Liver (tissue), 9 donors: Measurements from ENCODE around the gene ALG1. TPM values are rescaled to one million over a fixed set of nuclear protein-coding genes. Genes with fewer than 3 reads are reported as not detected.

Experiments used
- DNase-seq: peaks from one replicate; pipeline ENCODE4 v3.0.0-alpha.2; 2017; ENCODE audit warnings: low spot score
- H3K27ac ChIP-seq, 2 donors: one replicate each; pipeline ENCODE4 v1.7.0; 2013; ENCODE audit warnings: inconsistent platforms in 2 of 2, low read length in 2 of 2, control low read depth in 1 of 2, low read depth in 1 of 2, mild to moderate bottlenecking in 1 of 2
- H3K27me3 ChIP-seq, 4 donors: one replicate each; pipeline versions ENCODE4 v1.6.1 to v1.7.0; 2013; ENCODE audit warnings: low read length in 3 of 4, inconsistent platforms in 1 of 4, mild to moderate bottlenecking in 1 of 4, moderate library complexity in 1 of 4; ENCODE audit not compliant: control insufficient read depth in 4 of 4, insufficient read depth in 4 of 4
- H3K36me3 ChIP-seq, 4 donors: one replicate each; pipeline versions ENCODE4 v1.6.1 to v1.7.0; 2013; ENCODE audit warnings: low read length in 3 of 4, mild to moderate bottlenecking in 3 of 4, low read depth in 1 of 4, moderate library complexity in 1 of 4; ENCODE audit not compliant: control insufficient read depth in 4 of 4, insufficient read depth in 3 of 4
- H3K4me1 ChIP-seq, 4 donors: one replicate each; pipeline versions ENCODE4 v1.6.1 to v1.7.0; 2013; ENCODE audit warnings: low read length in 3 of 4, mild to moderate bottlenecking in 3 of 4, moderate library complexity in 1 of 4; ENCODE audit not compliant: control insufficient read depth in 4 of 4, insufficient read depth in 4 of 4
- H3K4me3 ChIP-seq, 3 donors: one replicate each; pipeline versions ENCODE4 v1.6.1 to v1.7.0; 2013; ENCODE audit warnings: low read length in 3 of 3, control low read depth in 1 of 3, low read depth in 1 of 3, mild to moderate bottlenecking in 1 of 3
- H3K9ac ChIP-seq, 2 donors: one replicate each; pipeline ENCODE4 v1.7.0; 2013; ENCODE audit warnings: low read length in 2 of 2, mild to moderate bottlenecking in 2 of 2, moderate library complexity in 2 of 2, control low read depth in 1 of 2, low read depth in 1 of 2
- H3K9me3 ChIP-seq, 4 donors: one replicate each; pipeline versions ENCODE4 v1.6.1 to v1.7.0; 2013; ENCODE audit warnings: low read length in 3 of 4; ENCODE audit not compliant: control insufficient read depth in 4 of 4
- EGR1 ChIP-seq, 2 donors: IDR thresholded peaks; 2 replicates each; pipeline ENCODE4 v1.6.1; 2016 to 2018; ENCODE audit warnings: antibody characterized with exemption in 2 of 2, low read depth in 2 of 2
- FOXA1 ChIP-seq: IDR thresholded peaks from 2 replicates; pipeline ENCODE4 v1.6.1; 2016; ENCODE audit warnings: antibody characterized with exemption
- FOXA2 ChIP-seq: IDR thresholded peaks from 2 replicates; pipeline ENCODE4 v1.6.1; 2016; ENCODE audit warnings: antibody characterized with exemption
- GABPA ChIP-seq, 2 donors: IDR thresholded peaks in 1 of 2; conservative IDR thresholded peaks in 1 of 2; 2 replicates each; pipeline ENCODE4 v1.6.1; 2016; ENCODE audit warnings: antibody characterized with exemption in 2 of 2, mild to moderate bottlenecking in 1 of 2, moderate library complexity in 1 of 2
- HNF4A ChIP-seq, 2 donors: conservative IDR thresholded peaks; 2 replicates each; pipeline ENCODE4 v1.6.1; 2016; ENCODE audit warnings: antibody characterized with exemption in 2 of 2, mild to moderate bottlenecking in 2 of 2
- HNF4G ChIP-seq: IDR thresholded peaks from 2 replicates; pipeline ENCODE4 v1.6.1; 2016; ENCODE audit warnings: antibody characterized with exemption
- JUND ChIP-seq, 2 donors: IDR thresholded peaks; 2 replicates each; pipeline ENCODE4 v1.6.1; 2016; ENCODE audit warnings: antibody characterized with exemption in 2 of 2
- MAX ChIP-seq: IDR thresholded peaks from 2 replicates; pipeline ENCODE4 v1.6.1; 2016; ENCODE audit warnings: antibody characterized with exemption
- NR2F2 ChIP-seq: IDR thresholded peaks from 2 replicates; pipeline ENCODE4 v1.6.1; 2016; ENCODE audit warnings: antibody characterized with exemption
- RAD21 ChIP-seq, 2 donors: IDR thresholded peaks; 2 replicates each; pipeline ENCODE4 v1.6.1; 2016; ENCODE audit warnings: antibody characterized with exemption in 2 of 2, mild to moderate bottlenecking in 2 of 2
- RXRA ChIP-seq, 2 donors: IDR thresholded peaks; 2 replicates each; pipeline ENCODE4 v1.6.1; 2017 to 2018; ENCODE audit warnings: antibody characterized with exemption in 2 of 2, mild to moderate bottlenecking in 1 of 2
- SP1 ChIP-seq: IDR thresholded peaks from 2 replicates; pipeline ENCODE4 v1.6.1; 2018; ENCODE audit warnings: antibody characterized with exemption, mild to moderate bottlenecking
- TAF1 ChIP-seq: conservative IDR thresholded peaks from 2 replicates; pipeline ENCODE4 v1.6.1; 2016; ENCODE audit warnings: antibody characterized with exemption, mild to moderate bottlenecking
- YY1 ChIP-seq: IDR thresholded peaks from 2 replicates; pipeline ENCODE4 v1.6.1; 2016; ENCODE audit warnings: antibody characterized with exemption, mild to moderate bottlenecking
- WGBS: extraction: QIAGEN DNeasy Blood & Tissue Kit; methylation state at CpG from one replicate; pipeline ENCODE4 v1.1.7; 2013; 5-methylcytosine and 5-hydroxymethylcytosine counted together
- polyA plus RNA-seq, 2 donors: library from polyadenylated mRNA; stranded (reverse) in 1 of 2; unstranded in 1 of 2; fragments of 200-250 nt in 1 of 2; fragments of >200 nt in 1 of 2; fragmentation: Nextera tagmentation in 1 of 2; extraction: Ambion mirVana in 1 of 2; gene quantifications; one replicate each; pipeline versions ENCODE4 v1.2.1 to v1.2.3, GENCODE V29; 2013 to 2015
- total RNA-seq, 2 donors: library from RNA; depleted of rRNA; stranded (reverse); fragments of >200 nt; gene quantifications; one replicate each; pipeline ENCODE4 v1.2.3, GENCODE V29; 2014
- TF ChIP-seq, protein P1 (sequence below): IDR thresholded peaks from 2 replicates; pipeline ENCODE4 v1.6.1; 2016; ENCODE audit warnings: antibody characterized with exemption, mild to moderate bottlenecking
- TF ChIP-seq, protein P2 (sequence below): IDR thresholded peaks from 2 replicates; pipeline ENCODE4 v1.6.1; 2016; ENCODE audit warnings: antibody characterized with exemption
- TF ChIP-seq, protein P3 (sequence below): fragments of 150-350 bp; IDR thresholded peaks from 2 replicates; pipeline ENCODE4 v1.5.1; 2017; ENCODE audit warnings: improper control_type of control experiment, low read depth, low read length; ENCODE audit not compliant: missing input control
- TF ChIP-seq, protein P4 (sequence below): IDR thresholded peaks from 2 replicates; pipeline ENCODE4 v1.6.1; 2016; ENCODE audit warnings: antibody characterized with exemption
- donor health status: healthy.
- donor health status: healthy.
- donor health status: healthy.
- donor health status: healthy.
- donor health status: healthy.

Gene ALG1
- total and polyA plus RNA-seq, 4 donors: 18.9 to 25.4 (median 20.6) TPM

DNA sequence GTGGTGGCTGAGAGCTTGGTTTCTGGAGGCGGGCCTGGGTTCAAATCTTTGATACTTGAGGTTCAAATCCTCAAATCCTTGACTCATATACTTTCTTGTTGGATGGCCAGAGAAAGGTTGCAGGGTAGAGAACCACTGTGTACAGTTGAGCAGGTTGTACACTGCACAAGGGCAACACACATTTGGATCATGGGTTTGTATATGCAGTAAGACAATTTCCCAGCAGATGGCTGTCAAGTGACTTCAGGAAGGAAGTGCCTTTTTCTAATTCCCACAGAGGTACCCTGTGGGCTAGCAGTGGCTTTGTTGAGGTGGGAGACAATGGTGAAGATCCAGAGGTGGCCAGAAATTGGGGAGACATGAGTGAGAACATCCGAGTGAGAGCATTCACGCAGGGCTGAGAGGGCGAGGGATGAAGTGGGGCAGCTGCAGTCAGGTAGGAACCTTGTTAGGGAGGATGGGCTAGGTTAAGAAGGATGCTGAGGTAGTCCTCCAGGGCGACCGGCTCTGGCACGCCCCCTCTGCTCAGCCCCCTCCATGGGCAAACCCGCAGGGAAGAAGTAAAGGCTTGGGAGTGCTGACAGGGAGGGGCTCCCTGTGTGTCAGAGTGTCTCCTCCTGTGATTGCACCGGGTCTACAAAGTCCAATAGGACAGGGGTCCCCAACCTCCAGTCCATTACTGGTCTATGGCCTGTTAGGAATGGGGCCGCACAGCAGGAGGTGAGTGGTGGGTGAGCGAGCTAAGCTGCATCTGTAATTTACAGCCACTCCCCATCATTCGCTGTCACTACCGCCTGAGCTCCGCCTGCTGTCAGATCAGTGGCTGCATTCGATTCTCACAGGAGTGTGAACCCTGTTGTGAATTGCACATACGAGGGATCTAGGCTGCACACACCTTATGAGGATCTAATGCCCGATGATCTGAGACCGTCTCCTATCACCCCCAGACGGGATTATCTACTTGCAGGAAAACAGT, 8.6 kb upstream of the ALG1 start (continued):
- TF ChIP-seq HNF4A (conservative IDR thresholded peaks at IDR 0.05): no peak
- TF ChIP-seq YY1: no peak
- TF ChIP-seq RAD21 (IDR thresholded peaks at IDR 0.05): no peak
- TF ChIP-seq, protein P1, sequence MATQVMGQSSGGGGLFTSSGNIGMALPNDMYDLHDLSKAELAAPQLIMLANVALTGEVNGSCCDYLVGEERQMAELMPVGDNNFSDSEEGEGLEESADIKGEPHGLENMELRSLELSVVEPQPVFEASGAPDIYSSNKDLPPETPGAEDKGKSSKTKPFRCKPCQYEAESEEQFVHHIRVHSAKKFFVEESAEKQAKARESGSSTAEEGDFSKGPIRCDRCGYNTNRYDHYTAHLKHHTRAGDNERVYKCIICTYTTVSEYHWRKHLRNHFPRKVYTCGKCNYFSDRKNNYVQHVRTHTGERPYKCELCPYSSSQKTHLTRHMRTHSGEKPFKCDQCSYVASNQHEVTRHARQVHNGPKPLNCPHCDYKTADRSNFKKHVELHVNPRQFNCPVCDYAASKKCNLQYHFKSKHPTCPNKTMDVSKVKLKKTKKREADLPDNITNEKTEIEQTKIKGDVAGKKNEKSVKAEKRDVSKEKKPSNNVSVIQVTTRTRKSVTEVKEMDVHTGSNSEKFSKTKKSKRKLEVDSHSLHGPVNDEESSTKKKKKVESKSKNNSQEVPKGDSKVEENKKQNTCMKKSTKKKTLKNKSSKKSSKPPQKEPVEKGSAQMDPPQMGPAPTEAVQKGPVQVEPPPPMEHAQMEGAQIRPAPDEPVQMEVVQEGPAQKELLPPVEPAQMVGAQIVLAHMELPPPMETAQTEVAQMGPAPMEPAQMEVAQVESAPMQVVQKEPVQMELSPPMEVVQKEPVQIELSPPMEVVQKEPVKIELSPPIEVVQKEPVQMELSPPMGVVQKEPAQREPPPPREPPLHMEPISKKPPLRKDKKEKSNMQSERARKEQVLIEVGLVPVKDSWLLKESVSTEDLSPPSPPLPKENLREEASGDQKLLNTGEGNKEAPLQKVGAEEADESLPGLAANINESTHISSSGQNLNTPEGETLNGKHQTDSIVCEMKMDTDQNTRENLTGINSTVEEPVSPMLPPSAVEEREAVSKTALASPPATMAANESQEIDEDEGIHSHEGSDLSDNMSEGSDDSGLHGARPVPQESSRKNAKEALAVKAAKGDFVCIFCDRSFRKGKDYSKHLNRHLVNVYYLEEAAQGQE: no peak
- no peak for TF ChIP-seq EGR1 (IDR thresholded peaks at IDR 0.05; ENCODE audit: low read depth in 2 of 2)
- TF ChIP-seq SP1: no peak
- no peak for TF ChIP-seq HNF4G
- TF ChIP-seq FOXA2: no peak

DNA sequence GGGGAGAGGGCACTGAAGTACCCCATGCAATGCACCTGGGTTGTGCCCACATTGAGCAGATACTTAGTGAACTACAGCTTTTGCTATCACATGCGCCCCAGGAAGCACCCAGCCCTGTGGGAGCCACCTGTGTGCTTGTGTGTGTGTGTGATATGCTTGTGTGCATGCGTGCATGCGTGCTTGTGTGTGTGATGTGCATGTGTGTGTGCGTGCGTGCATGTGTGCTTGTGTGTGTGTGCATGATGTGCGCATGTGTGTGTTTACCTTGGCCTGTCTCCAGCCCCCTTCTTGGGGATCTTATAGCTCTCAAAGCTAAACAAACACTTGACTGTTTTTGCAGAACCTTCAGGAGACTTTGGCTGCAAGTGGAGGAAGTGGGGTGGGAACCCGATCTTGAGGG, 6.7 kb upstream of the ALG1 start:
- Histone ChIP-seq H3K9me3 (no peaks in the 10 kb centered on the region), H3K36me3 (no peaks in the 10 kb centered on the region), H3K27me3 (no peaks in the 10 kb centered on the region), H3K9ac (no peak overlapping the region), H3K4me3 (no peak overlapping the region), H3K4me1 (no peaks in the 10 kb centered on the region), H3K27ac (no peak overlapping the region)
- DNase-seq: no peak
- 78% methylated on average over 7 of the region's 7 CpGs for WGBS
- TF ChIP-seq, protein P2, sequence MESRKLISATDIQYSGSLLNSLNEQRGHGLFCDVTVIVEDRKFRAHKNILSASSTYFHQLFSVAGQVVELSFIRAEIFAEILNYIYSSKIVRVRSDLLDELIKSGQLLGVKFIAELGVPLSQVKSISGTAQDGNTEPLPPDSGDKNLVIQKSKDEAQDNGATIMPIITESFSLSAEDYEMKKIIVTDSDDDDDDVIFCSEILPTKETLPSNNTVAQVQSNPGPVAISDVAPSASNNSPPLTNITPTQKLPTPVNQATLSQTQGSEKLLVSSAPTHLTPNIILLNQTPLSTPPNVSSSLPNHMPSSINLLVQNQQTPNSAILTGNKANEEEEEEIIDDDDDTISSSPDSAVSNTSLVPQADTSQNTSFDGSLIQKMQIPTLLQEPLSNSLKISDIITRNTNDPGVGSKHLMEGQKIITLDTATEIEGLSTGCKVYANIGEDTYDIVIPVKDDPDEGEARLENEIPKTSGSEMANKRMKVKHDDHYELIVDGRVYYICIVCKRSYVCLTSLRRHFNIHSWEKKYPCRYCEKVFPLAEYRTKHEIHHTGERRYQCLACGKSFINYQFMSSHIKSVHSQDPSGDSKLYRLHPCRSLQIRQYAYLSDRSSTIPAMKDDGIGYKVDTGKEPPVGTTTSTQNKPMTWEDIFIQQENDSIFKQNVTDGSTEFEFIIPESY: no peak
- TF ChIP-seq GABPA (IDR thresholded peaks at IDR 0.05 in 1 of 2, conservative IDR thresholded peaks at IDR 0.05 in 1 of 2) (no peak), MAX (no peak), NR2F2 (no peak), EGR1 (IDR thresholded peaks at IDR 0.05; ENCODE audit: low read depth in 2 of 2) (no peak), TAF1 (no peak), HNF4A (conservative IDR thresholded peaks at IDR 0.05) (no peak), YY1 (no peak), JUND (IDR thresholded peaks at IDR 0.05) (no peak), RAD21 (IDR thresholded peaks at IDR 0.05) (no peak), HNF4G (no peak), SP1 (no peak), RXRA (IDR thresholded peaks at IDR 0.05) (no peak), FOXA1 (no peak), FOXA2 (no peak)
- TF ChIP-seq, protein P3, sequence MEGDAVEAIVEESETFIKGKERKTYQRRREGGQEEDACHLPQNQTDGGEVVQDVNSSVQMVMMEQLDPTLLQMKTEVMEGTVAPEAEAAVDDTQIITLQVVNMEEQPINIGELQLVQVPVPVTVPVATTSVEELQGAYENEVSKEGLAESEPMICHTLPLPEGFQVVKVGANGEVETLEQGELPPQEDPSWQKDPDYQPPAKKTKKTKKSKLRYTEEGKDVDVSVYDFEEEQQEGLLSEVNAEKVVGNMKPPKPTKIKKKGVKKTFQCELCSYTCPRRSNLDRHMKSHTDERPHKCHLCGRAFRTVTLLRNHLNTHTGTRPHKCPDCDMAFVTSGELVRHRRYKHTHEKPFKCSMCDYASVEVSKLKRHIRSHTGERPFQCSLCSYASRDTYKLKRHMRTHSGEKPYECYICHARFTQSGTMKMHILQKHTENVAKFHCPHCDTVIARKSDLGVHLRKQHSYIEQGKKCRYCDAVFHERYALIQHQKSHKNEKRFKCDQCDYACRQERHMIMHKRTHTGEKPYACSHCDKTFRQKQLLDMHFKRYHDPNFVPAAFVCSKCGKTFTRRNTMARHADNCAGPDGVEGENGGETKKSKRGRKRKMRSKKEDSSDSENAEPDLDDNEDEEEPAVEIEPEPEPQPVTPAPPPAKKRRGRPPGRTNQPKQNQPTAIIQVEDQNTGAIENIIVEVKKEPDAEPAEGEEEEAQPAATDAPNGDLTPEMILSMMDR: no peak
- TF ChIP-seq, protein P1: no peak
- TF ChIP-seq, protein P4, sequence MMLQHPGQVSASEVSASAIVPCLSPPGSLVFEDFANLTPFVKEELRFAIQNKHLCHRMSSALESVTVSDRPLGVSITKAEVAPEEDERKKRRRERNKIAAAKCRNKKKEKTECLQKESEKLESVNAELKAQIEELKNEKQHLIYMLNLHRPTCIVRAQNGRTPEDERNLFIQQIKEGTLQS: no peak
